HFFc6 (cell line): ENCODE results near the gene A1BG. TPM values are rescaled to one million over a fixed set of nuclear protein-coding genes. Genes with fewer than 3 reads are reported as not detected.

Experiments
- DNase-seq: peaks from one replicate; pipeline ENCODE4 v3.0.0-alpha.2; 2018
- H3K27ac Mint-ChIP-seq: 2 replicates; pipeline ENCODE4 v1.8.0; 2020; ENCODE audit warnings: mild to moderate bottlenecking, mixed read lengths
- H3K27me3 Mint-ChIP-seq: 2 replicates; pipeline ENCODE4 v1.8.0; 2021; ENCODE audit warnings: mild to moderate bottlenecking, moderate library complexity, mixed read lengths; ENCODE audit not compliant: insufficient read depth
- H3K36me3 Mint-ChIP-seq: 2 replicates; pipeline ENCODE4 v1.8.0; 2021; ENCODE audit warnings: low read depth, mixed read lengths
- H3K4me1 Mint-ChIP-seq: 2 replicates; pipeline ENCODE4 v1.8.0; 2020; ENCODE audit warnings: low read depth, mixed read lengths
- H3K4me3 Mint-ChIP-seq: 2 replicates; pipeline ENCODE4 v1.8.0; 2020; ENCODE audit warnings: mild to moderate bottlenecking, moderate library complexity, mixed read lengths
- H3K9me3 Mint-ChIP-seq: 2 replicates; pipeline ENCODE4 v1.8.0; 2020; ENCODE audit warnings: mild to moderate bottlenecking, mixed read lengths
- CTCF ChIP-seq: fragments of 200-600 bp; sonication (generic); IDR thresholded peaks from 2 replicates; pipeline ENCODE4 v1.5.0; 2021; ENCODE audit warnings: antibody characterized with exemption, mild to moderate bottlenecking
- total RNA-seq, 6 experiments: library from RNA; stranded (reverse); fragmentation: NEBNext Ultra II Directional; extraction: Animal tissue kit (Norgen Biotek cat#: 25700); gene quantifications; 2 replicates in 1 of 6; 3 replicates in 5 of 6; pipeline ENCODE4 v1.2.3, GENCODE V29; 2021

A1BG gene
- total RNA-seq, 6 experiments from 2014 or later: 21.2 to 36.9 (median 25.4) TPM

GRCh38 chr19:58336216-58336615 is 17.1 kb downstream of the A1BG start:
- Mint-ChIP-seq H3K4me1 (peaks cover 5% of the 10 kb centered on the region; the same call in 1 of the 2 replicates), H3K27me3 (peaks cover 3% of the 10 kb centered on the region), H3K27ac (no peak overlapping the region), H3K4me3 (no peak overlapping the region), H3K36me3 (peaks cover 55% of the 10 kb centered on the region), H3K9me3 (peaks cover 26% of the 10 kb centered on the region)
- no peak for TF ChIP-seq CTCF
- DNase-seq: no peak

GRCh38 chr19:58335630-58336029 is 17.7 kb downstream of the A1BG start:
- H3K27me3 Mint-ChIP-seq: peaks cover under 1% of the 10 kb centered on the region
- H3K4me1 Mint-ChIP-seq: peaks cover 9% of the 10 kb centered on the region
- H3K27ac Mint-ChIP-seq: no peak overlapping the region
- TF ChIP-seq CTCF: no peak
- H3K4me3 Mint-ChIP-seq: no peak overlapping the region
- DNase-seq: no peak
- H3K9me3 Mint-ChIP-seq: peaks cover 23% of the 10 kb centered on the region
- H3K36me3 Mint-ChIP-seq: peaks cover 49% of the 10 kb centered on the region

GRCh38 chr19:58334691-58335249 is 18.5 kb downstream of the A1BG start:
- no peak for DNase-seq
- no peaks in the 10 kb centered on the region; the same call in 1 of the 2 replicates for H3K27me3 Mint-ChIP-seq
- peaks cover 16% of the 10 kb centered on the region for H3K4me1 Mint-ChIP-seq
- no peak overlapping the region for H3K27ac Mint-ChIP-seq
- TF ChIP-seq CTCF: no peak
- H3K4me3 Mint-ChIP-seq: no peak overlapping the region
- peaks cover 17% of the 10 kb centered on the region for H3K9me3 Mint-ChIP-seq
- peaks cover 41% of the 10 kb centered on the region for H3K36me3 Mint-ChIP-seq

- no peaks in the 10 kb centered on the region; the same call in none of the 2 replicates for H3K27me3 Mint-ChIP-seq
- no peak for DNase-seq
- peaks cover 23% of the 10 kb centered on the region for H3K4me1 Mint-ChIP-seq
- peaks cover 22% of the 10 kb centered on the region for H3K36me3 Mint-ChIP-seq
- TF ChIP-seq CTCF: no peak
- H3K9me3 Mint-ChIP-seq: no peaks in the 10 kb centered on the region; the same call in 1 of the 2 replicates
- H3K4me3 Mint-ChIP-seq: no peak overlapping the region
- no peak overlapping the region for H3K27ac Mint-ChIP-seq
Measured at GRCh38 chr19:58332697-58333096, 20.6 kb downstream of the A1BG start.

GRCh38 chr19:58330458-58330857 is 22.8 kb downstream of the A1BG start:
- TF ChIP-seq CTCF: no peak
- Mint-ChIP-seq H3K36me3 (peaks cover 15% of the 10 kb centered on the region), H3K27ac (peak overlapping the region; percentile 75), H3K27me3 (no peaks in the 10 kb centered on the region; the same call in none of the 2 replicates), H3K9me3 (no peaks in the 10 kb centered on the region), H3K4me3 (peak overlapping the region; percentile 40; the same call in 1 of the 2 replicates), H3K4me1 (peaks cover 23% of the 10 kb centered on the region)
- DNase-seq: peak; percentile 60
